Fibroblast of lung (primary cell): Measurements from ENCODE around the gene MEIOSIN. TPM values are rescaled to one million over a fixed set of nuclear protein-coding genes. Genes with fewer than 3 reads are reported as not detected.

Experiments
- DNase-seq, 2 donors: peaks; one replicate each; pipeline versions ENCODE4 v3.0.0 to v3.0.0-alpha.2; 2010; ENCODE audit warnings: low read depth in 2 of 2
- H2AFZ ChIP-seq: 2 replicates; pipeline ENCODE4 v1.5.1; 2012; ENCODE audit warnings: low read length, control low read depth, inconsistent platforms
- H3K27ac ChIP-seq: 2 replicates; pipeline ENCODE4 v1.5.1; 2011; ENCODE audit warnings: low read length, control low read depth; ENCODE audit not compliant: insufficient read depth
- H3K27me3 ChIP-seq: 2 replicates; pipeline ENCODE4 v1.5.1; 2011; ENCODE audit warnings: mild to moderate bottlenecking, low read length; ENCODE audit not compliant: control insufficient read depth, insufficient read depth
- H3K36me3 ChIP-seq: 2 replicates; pipeline ENCODE4 v1.5.1; 2011; ENCODE audit warnings: low read length; ENCODE audit not compliant: control insufficient read depth, insufficient read depth
- H3K4me1 ChIP-seq: 2 replicates; pipeline ENCODE4 v1.5.1; 2011; ENCODE audit warnings: low read length; ENCODE audit not compliant: control insufficient read depth, insufficient read depth; ENCODE audit errors: extremely low read depth
- H3K4me2 ChIP-seq: 2 replicates; pipeline ENCODE4 v1.5.1; 2011; ENCODE audit warnings: low read length, control low read depth; ENCODE audit not compliant: insufficient read depth; ENCODE audit errors: extremely low read depth
- H3K4me3 ChIP-seq, 4 experiments: fragments of 200-600 bp in 1 of 4; sonication (generic) in 1 of 4; replicated peaks in 1 of 4; 2 replicates each; pipeline ENCODE4 v1.5.1; 2011 to 2016; ENCODE audit warnings: low read length in 4 of 4, low read depth in 3 of 4, mild to moderate bottlenecking in 3 of 4, control low read depth in 2 of 4, inconsistent platforms in 1 of 4, mixed read lengths in 1 of 4; ENCODE audit not compliant: insufficient read depth in 1 of 4; ENCODE audit errors: control extremely low read depth in 1 of 4
- H3K79me2 ChIP-seq: 2 replicates; pipeline ENCODE4 v1.5.1; 2012; ENCODE audit warnings: mild to moderate bottlenecking, low read length, inconsistent platforms; ENCODE audit not compliant: control insufficient read depth, insufficient read depth
- H3K9ac ChIP-seq: 2 replicates; pipeline ENCODE4 v1.5.1; 2011; ENCODE audit warnings: mild to moderate bottlenecking, low read length, control low read depth; ENCODE audit not compliant: insufficient read depth
- H3K9me3 ChIP-seq: 2 replicates; pipeline ENCODE4 v1.5.1; 2012; ENCODE audit warnings: low read depth, low read length; ENCODE audit not compliant: control insufficient read depth, insufficient read depth
- H4K20me1 ChIP-seq: 2 replicates; pipeline ENCODE4 v1.5.1; 2011; ENCODE audit warnings: low read length; ENCODE audit not compliant: control insufficient read depth, insufficient read depth; ENCODE audit errors: extremely low read depth
- EZH2 ChIP-seq: IDR thresholded peaks from 2 replicates; pipeline ENCODE4 v1.5.1; 2012; ENCODE audit warnings: low read length, control low read depth, mild to moderate bottlenecking; ENCODE audit errors: missing control alignments
- polyA plus RNA-seq, 2 donors: library from polyadenylated mRNA; depleted of rRNA in 1 of 2; stranded (reverse) in 1 of 2; unstranded in 1 of 2; fragments of >200 nt; gene quantifications; 2 replicates each; pipeline ENCODE4 v1.2.1, GENCODE V29; 2011 to 2012; ENCODE audit warnings: missing spikeins in 1 of 2
- total RNA-seq: library from RNA; depleted of rRNA; stranded (reverse); fragments of >200 nt; gene quantifications from 2 replicates; pipeline ENCODE4 v1.2.1, GENCODE V29; 2014
- TF ChIP-seq, protein P1 (sequence below), 2 donors: IDR thresholded peaks in 1 of 2; conservative IDR thresholded peaks in 1 of 2; 1 replicate in 1 of 2; 2 replicates in 1 of 2; pipeline ENCODE4 v1.5.1; 2011 to 2012; ENCODE audit warnings: low read length in 2 of 2, control low read depth in 1 of 2, inconsistent platforms in 1 of 2, low read depth in 1 of 2, mild to moderate bottlenecking in 1 of 2

The MEIOSIN gene
- total and polyA plus RNA-seq, 2 donors (not counting 1 experiment from before 2014, with no cell fraction given), result not detected

GRCh38 chr19:45800070-45800553, 66.9 kb downstream of the MEIOSIN start:
- Histone ChIP-seq H3K4me2 (no peak overlapping the region), H3K27ac (no peak overlapping the region), H3K9me3 (no peaks in the 10 kb centered on the region), H3K4me1 (peaks cover 5% of the 10 kb centered on the region), H3K79me2 (no peaks in the 10 kb centered on the region), H3K9ac (no peak overlapping the region), H3K27me3 (no peaks in the 10 kb centered on the region), H4K20me1 (no peaks in the 10 kb centered on the region), H3K4me3 (no peak overlapping the region), H3K36me3 (no peaks in the 10 kb centered on the region), H2AFZ (no peak overlapping the region)
- TF ChIP-seq, protein P1, sequence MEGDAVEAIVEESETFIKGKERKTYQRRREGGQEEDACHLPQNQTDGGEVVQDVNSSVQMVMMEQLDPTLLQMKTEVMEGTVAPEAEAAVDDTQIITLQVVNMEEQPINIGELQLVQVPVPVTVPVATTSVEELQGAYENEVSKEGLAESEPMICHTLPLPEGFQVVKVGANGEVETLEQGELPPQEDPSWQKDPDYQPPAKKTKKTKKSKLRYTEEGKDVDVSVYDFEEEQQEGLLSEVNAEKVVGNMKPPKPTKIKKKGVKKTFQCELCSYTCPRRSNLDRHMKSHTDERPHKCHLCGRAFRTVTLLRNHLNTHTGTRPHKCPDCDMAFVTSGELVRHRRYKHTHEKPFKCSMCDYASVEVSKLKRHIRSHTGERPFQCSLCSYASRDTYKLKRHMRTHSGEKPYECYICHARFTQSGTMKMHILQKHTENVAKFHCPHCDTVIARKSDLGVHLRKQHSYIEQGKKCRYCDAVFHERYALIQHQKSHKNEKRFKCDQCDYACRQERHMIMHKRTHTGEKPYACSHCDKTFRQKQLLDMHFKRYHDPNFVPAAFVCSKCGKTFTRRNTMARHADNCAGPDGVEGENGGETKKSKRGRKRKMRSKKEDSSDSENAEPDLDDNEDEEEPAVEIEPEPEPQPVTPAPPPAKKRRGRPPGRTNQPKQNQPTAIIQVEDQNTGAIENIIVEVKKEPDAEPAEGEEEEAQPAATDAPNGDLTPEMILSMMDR (conservative IDR thresholded peaks at IDR 0.05 in 1 of 2, IDR thresholded peaks at IDR 0.05 in 1 of 2; ENCODE audit: low read depth in 1 of 2, low read length in 2 of 2), result no peak
- no peak for TF ChIP-seq EZH2
- peak; percentile 36 to 64 for DNase-seq

GRCh38 chr19:45801603-45802175, 68.5 kb downstream of the MEIOSIN start:
- no peak for DNase-seq
- no peak overlapping the region for H2AFZ ChIP-seq
- H3K4me3 ChIP-seq, result no peak overlapping the region
- no peaks in the 10 kb centered on the region for H3K27me3 ChIP-seq
- peaks cover 9% of the 10 kb centered on the region for H3K4me1 ChIP-seq
- H3K36me3 ChIP-seq, result no peaks in the 10 kb centered on the region
- H4K20me1 ChIP-seq, result no peaks in the 10 kb centered on the region
- no peak overlapping the region for H3K27ac ChIP-seq
- H3K79me2 ChIP-seq, result no peaks in the 10 kb centered on the region
- H3K4me2 ChIP-seq, result no peak overlapping the region
- TF ChIP-seq, protein P1 (conservative IDR thresholded peaks at IDR 0.05 in 1 of 2, IDR thresholded peaks at IDR 0.05 in 1 of 2; ENCODE audit: low read depth in 1 of 2, low read length in 2 of 2), result no peak
- no peak overlapping the region for H3K9ac ChIP-seq
- no peaks in the 10 kb centered on the region for H3K9me3 ChIP-seq

GRCh38 chr19:45804140-45804958, 71.1 kb downstream of the MEIOSIN start:
- H3K36me3 ChIP-seq, result no peaks in the 10 kb centered on the region
- TF ChIP-seq, protein P1 (conservative IDR thresholded peaks at IDR 0.05 in 1 of 2, IDR thresholded peaks at IDR 0.05 in 1 of 2; ENCODE audit: low read depth in 1 of 2, low read length in 2 of 2), result no peak
- no peak for TF ChIP-seq EZH2
- H4K20me1 ChIP-seq, result no peaks in the 10 kb centered on the region
- H3K4me1 ChIP-seq, result peaks cover 9% of the 10 kb centered on the region
- no peak for DNase-seq
- no peak overlapping the region for H2AFZ ChIP-seq
- no peak overlapping the region for H3K27ac ChIP-seq
- H3K9me3 ChIP-seq, result no peaks in the 10 kb centered on the region
- H3K27me3 ChIP-seq, result no peaks in the 10 kb centered on the region
- H3K4me2 ChIP-seq, result no peak overlapping the region
- H3K4me3 ChIP-seq, result no peak overlapping the region
- H3K79me2 ChIP-seq, result no peaks in the 10 kb centered on the region
- no peak overlapping the region for H3K9ac ChIP-seq
